GM12878 (cell line): Measurements from ENCODE around the gene MCEMP1. TPM values are rescaled to one million over a fixed set of nuclear protein-coding genes. Genes with fewer than 3 reads are reported as not detected.

ENCODE experiments used
- BHLHE40 ChIP-seq, 2 experiments: fragments of 450-650 bp in 1 of 2; IDR thresholded peaks; 2 replicates each; pipeline ENCODE4 v1.6.1; 2011 to 2017; ENCODE audit warnings: low read depth in 2 of 2, borderline replicate concordance in 1 of 2, improper control_type of control experiment in 1 of 2, low read length in 1 of 2, mild to moderate bottlenecking in 1 of 2
- EED ChIP-seq: sonication (generic); IDR thresholded peaks from 2 replicates; pipeline ENCODE4 v1.6.1; 2016; ENCODE audit warnings: antibody characterized with exemption, low read depth
- ELK1 ChIP-seq: IDR thresholded peaks from 2 replicates; pipeline ENCODE4 v1.6.1; 2012; ENCODE audit warnings: low read depth, low read length, improper control_type of control experiment
- FOXK2 ChIP-seq: fragments of 450-650 bp; IDR thresholded peaks from 2 replicates; pipeline ENCODE4 v1.6.1; 2017; ENCODE audit warnings: mild to moderate bottlenecking, moderate library complexity
- NFIC ChIP-seq: IDR thresholded peaks from 2 replicates; pipeline ENCODE4 v1.6.1; 2012; ENCODE audit warnings: low read depth, mild to moderate bottlenecking, inconsistent platforms, low read length, moderate library complexity
- NFXL1 ChIP-seq: fragments of 450-650 bp; IDR thresholded peaks from 2 replicates; pipeline ENCODE4 v1.6.1; 2017; ENCODE audit warnings: antibody characterized with exemption, mild to moderate bottlenecking, borderline replicate concordance
- NFYA ChIP-seq: IDR thresholded peaks from 2 replicates; pipeline ENCODE4 v1.6.1; 2011; ENCODE audit warnings: low read depth, mild to moderate bottlenecking, low read length, improper control_type of control experiment, borderline replicate concordance
- NR2C1 ChIP-seq: fragments of 450-650 bp; IDR thresholded peaks from 2 replicates; pipeline ENCODE4 v1.6.1; 2017; ENCODE audit warnings: antibody characterized with exemption, mild to moderate bottlenecking, moderate library complexity
- PAX5 ChIP-seq: IDR thresholded peaks from 2 replicates; pipeline ENCODE4 v1.6.1; 2011; ENCODE audit warnings: low read depth, low read length, borderline replicate concordance
- RELB ChIP-seq: fragments of 450-650 bp; IDR thresholded peaks from 2 replicates; pipeline ENCODE4 v1.6.1; 2017; ENCODE audit warnings: low read depth, mild to moderate bottlenecking, moderate library complexity
- TARDBP ChIP-seq: IDR thresholded peaks from 2 replicates; pipeline ENCODE4 v1.6.1; 2016; ENCODE audit warnings: borderline replicate concordance
- TCF12 ChIP-seq: IDR thresholded peaks from 2 replicates; pipeline ENCODE4 v1.6.1; 2011; ENCODE audit warnings: low read depth, mild to moderate bottlenecking, low read length
- ZBED1 ChIP-seq: IDR thresholded peaks from 2 replicates; pipeline ENCODE4 v1.6.1; 2016; ENCODE audit warnings: borderline replicate concordance
- ZNF217 ChIP-seq: fragments of 450-650 bp; IDR thresholded peaks from 2 replicates; pipeline ENCODE4 v1.6.1; 2017; ENCODE audit warnings: antibody characterized with exemption, mild to moderate bottlenecking
- ZNF384 ChIP-seq: IDR thresholded peaks from 2 replicates; pipeline ENCODE4 v1.6.1; 2012; ENCODE audit warnings: low read depth, mild to moderate bottlenecking, low read length, improper control_type of control experiment, borderline replicate concordance
- ZSCAN29 ChIP-seq: fragments of 450-650 bp; IDR thresholded peaks from 2 replicates; pipeline ENCODE4 v1.6.1; 2017; ENCODE audit warnings: mild to moderate bottlenecking, moderate library complexity
- polyA plus RNA-seq, 11 experiments: library from polyadenylated mRNA; depleted of rRNA in 4 of 11; unstranded in 6 of 11; stranded (reverse) in 5 of 11; fragments of >200 nt; fragmentation: Nextera tagmentation in 4 of 11; fragmentation: Illumina TruSeq in 1 of 11; extraction: Ambion mirVana in 4 of 11; extraction: Trizol in 1 of 11; gene quantifications; 1 replicate in 1 of 11; 2 replicates in 10 of 11; pipeline versions ENCODE4 v1.2.1 to v1.2.3, GENCODE V29; 2011 to 2016; ENCODE audit warnings: inconsistent platforms in 2 of 11, missing spikeins in 2 of 11, low read depth in 1 of 11
- total RNA-seq, 4 experiments: library from RNA; depleted of rRNA in 3 of 4; stranded (reverse); fragments of >200 nt in 3 of 4; fragmentation: Illumina TruSeq in 1 of 4; extraction: Trizol in 1 of 4; gene quantifications; 2 replicates each; pipeline versions ENCODE4 v1.2.1 to v1.2.3, GENCODE V29; 2013 to 2021
- TF ChIP-seq, protein P1 (sequence below): fragments of 450-650 bp; IDR thresholded peaks from 2 replicates; pipeline ENCODE4 v1.6.1; 2017; ENCODE audit warnings: mild to moderate bottlenecking, moderate library complexity
- TF ChIP-seq, protein P2 (sequence below): fragments of 450-650 bp; IDR thresholded peaks from 2 replicates; pipeline ENCODE4 v1.6.1; 2017; ENCODE audit warnings: borderline replicate concordance

Gene MCEMP1
- total and polyA plus RNA-seq, 10 of the 15 experiments (the other 5 are each of a cell fraction or from before 2014, with no cell fraction given): 0.08 to 0.55 (median 0.26) TPM; not detected in 1

GRCh38 chr19:7705387-7706187, 28.7 kb downstream of the MCEMP1 start (continued):
- TF ChIP-seq, protein P1, sequence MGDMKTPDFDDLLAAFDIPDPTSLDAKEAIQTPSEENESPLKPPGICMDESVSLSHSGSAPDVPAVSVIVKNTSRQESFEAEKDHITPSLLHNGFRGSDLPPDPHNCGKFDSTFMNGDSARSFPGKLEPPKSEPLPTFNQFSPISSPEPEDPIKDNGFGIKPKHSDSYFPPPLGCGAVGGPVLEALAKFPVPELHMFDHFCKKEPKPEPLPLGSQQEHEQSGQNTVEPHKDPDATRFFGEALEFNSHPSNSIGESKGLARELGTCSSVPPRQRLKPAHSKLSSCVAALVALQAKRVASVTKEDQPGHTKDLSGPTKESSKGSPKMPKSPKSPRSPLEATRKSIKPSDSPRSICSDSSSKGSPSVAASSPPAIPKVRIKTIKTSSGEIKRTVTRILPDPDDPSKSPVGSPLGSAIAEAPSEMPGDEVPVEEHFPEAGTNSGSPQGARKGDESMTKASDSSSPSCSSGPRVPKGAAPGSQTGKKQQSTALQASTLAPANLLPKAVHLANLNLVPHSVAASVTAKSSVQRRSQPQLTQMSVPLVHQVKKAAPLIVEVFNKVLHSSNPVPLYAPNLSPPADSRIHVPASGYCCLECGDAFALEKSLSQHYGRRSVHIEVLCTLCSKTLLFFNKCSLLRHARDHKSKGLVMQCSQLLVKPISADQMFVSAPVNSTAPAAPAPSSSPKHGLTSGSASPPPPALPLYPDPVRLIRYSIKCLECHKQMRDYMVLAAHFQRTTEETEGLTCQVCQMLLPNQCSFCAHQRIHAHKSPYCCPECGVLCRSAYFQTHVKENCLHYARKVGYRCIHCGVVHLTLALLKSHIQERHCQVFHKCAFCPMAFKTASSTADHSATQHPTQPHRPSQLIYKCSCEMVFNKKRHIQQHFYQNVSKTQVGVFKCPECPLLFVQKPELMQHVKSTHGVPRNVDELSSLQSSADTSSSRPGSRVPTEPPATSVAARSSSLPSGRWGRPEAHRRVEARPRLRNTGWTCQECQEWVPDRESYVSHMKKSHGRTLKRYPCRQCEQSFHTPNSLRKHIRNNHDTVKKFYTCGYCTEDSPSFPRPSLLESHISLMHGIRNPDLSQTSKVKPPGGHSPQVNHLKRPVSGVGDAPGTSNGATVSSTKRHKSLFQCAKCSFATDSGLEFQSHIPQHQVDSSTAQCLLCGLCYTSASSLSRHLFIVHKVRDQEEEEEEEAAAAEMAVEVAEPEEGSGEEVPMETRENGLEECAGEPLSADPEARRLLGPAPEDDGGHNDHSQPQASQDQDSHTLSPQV: no peak
- TF ChIP-seq FOXK2: no peak
- peak; percentile 98 for TF ChIP-seq NFIC
- TF ChIP-seq EED: peak; percentile 100
- TF ChIP-seq TARDBP: peak; percentile 33; the same call in 1 of the 2 replicates
- TF ChIP-seq TCF12: peak; percentile 75
- peak; percentile 88 for TF ChIP-seq PAX5
- TF ChIP-seq ZNF384: no peak
- TF ChIP-seq NR2C1: peak; percentile 56; the same call in 1 of the 2 replicates
- no peak for TF ChIP-seq NFYA
- TF ChIP-seq ZSCAN29: peak; percentile 46; the same call in 1 of the 2 replicates
- TF ChIP-seq RELB: peak; percentile 95
- peak; percentile 90 for TF ChIP-seq ZBED1
- no peak for TF ChIP-seq NFXL1
- peak; percentile 87 for TF ChIP-seq ZNF217
- no peak for TF ChIP-seq ELK1
- peak; percentile 98 to 99 for TF ChIP-seq BHLHE40 (IDR thresholded peaks at IDR 0.05; ENCODE audit: borderline replicate concordance in 1 of 2, low read depth in 2 of 2, low read length in 1 of 2)
- TF ChIP-seq, protein P2, sequence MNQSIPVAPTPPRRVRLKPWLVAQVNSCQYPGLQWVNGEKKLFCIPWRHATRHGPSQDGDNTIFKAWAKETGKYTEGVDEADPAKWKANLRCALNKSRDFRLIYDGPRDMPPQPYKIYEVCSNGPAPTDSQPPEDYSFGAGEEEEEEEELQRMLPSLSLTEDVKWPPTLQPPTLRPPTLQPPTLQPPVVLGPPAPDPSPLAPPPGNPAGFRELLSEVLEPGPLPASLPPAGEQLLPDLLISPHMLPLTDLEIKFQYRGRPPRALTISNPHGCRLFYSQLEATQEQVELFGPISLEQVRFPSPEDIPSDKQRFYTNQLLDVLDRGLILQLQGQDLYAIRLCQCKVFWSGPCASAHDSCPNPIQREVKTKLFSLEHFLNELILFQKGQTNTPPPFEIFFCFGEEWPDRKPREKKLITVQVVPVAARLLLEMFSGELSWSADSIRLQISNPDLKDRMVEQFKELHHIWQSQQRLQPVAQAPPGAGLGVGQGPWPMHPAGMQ: no peak
